Chondrocyte (in vitro differentiated cells): ENCODE data around the gene LAPTM5. TPM values are rescaled to one million over a fixed set of nuclear protein-coding genes. Genes with fewer than 3 reads are reported as not detected.

Source experiments
- DNase-seq: peaks from one replicate; pipeline ENCODE4 v3.0.0; 2021; ENCODE audit warnings: mixed read lengths, low spot score
- H3K27ac Mint-ChIP-seq: one replicate; pipeline ENCODE4 v1.8.0; 2021; ENCODE audit warnings: mild to moderate bottlenecking, moderate library complexity, mixed read lengths; ENCODE audit not compliant: unreplicated experiment
- H3K27me3 Mint-ChIP-seq: 2 replicates; pipeline ENCODE4 v1.8.0; 2021; ENCODE audit warnings: low read depth, mixed read lengths
- H3K36me3 Mint-ChIP-seq: 2 replicates; pipeline ENCODE4 v1.8.0; 2021; ENCODE audit warnings: low read depth, mixed read lengths
- H3K4me1 Mint-ChIP-seq: 2 replicates; pipeline ENCODE4 v1.8.0; 2021; ENCODE audit warnings: low read depth, mild to moderate bottlenecking, mixed read lengths
- H3K4me3 Mint-ChIP-seq: one replicate; pipeline ENCODE4 v1.8.0; 2021; ENCODE audit warnings: mild to moderate bottlenecking, moderate library complexity, mixed read lengths; ENCODE audit not compliant: unreplicated experiment
- H3K9me3 Mint-ChIP-seq: 2 replicates; pipeline ENCODE4 v1.8.0; 2021; ENCODE audit warnings: low read depth, mixed read lengths
- total RNA-seq: library from RNA; stranded (reverse); gene quantifications from 3 replicates; pipeline ENCODE4 v1.2.1, GENCODE V29; 2021
- TF ChIP-seq, protein P1 (sequence below): fragments of 200-600 bp; sonication (generic); IDR thresholded peaks from 2 replicates; pipeline ENCODE4 v1.5.0; 2021; ENCODE audit warnings: antibody characterized with exemption, mild to moderate bottlenecking, moderate library complexity

LAPTM5 gene
- total RNA-seq, 1 donor from 2014 or later = not detected

DNA sequence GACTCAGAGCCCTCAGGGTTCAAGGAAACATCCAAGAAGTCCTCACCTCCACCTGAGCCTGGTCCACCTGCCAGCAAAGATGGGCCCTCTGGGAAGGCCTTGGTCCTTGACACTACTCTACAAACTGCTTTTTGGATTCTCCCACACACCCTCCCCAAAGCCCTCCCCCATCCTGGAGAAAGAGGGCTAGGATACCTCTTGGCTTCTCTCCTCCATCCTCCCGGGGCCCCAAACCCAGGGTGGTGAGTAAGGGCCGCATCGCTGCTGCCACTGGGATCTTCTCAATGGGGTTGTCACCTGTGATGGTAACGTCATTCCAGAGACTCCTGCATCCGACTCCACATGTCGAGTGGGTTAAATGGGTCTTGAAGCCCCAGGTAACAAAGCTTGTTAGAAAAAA is 60.7 kb downstream of the LAPTM5 start:
- no peaks in the 10 kb centered on the region for H3K9me3 Mint-ChIP-seq
- no peaks in the 10 kb centered on the region for H3K36me3 Mint-ChIP-seq
- no peak overlapping the region for H3K27ac Mint-ChIP-seq
- H3K27me3 Mint-ChIP-seq = peaks cover 31% of the 10 kb centered on the region
- H3K4me3 Mint-ChIP-seq = no peak overlapping the region
- TF ChIP-seq, protein P1, sequence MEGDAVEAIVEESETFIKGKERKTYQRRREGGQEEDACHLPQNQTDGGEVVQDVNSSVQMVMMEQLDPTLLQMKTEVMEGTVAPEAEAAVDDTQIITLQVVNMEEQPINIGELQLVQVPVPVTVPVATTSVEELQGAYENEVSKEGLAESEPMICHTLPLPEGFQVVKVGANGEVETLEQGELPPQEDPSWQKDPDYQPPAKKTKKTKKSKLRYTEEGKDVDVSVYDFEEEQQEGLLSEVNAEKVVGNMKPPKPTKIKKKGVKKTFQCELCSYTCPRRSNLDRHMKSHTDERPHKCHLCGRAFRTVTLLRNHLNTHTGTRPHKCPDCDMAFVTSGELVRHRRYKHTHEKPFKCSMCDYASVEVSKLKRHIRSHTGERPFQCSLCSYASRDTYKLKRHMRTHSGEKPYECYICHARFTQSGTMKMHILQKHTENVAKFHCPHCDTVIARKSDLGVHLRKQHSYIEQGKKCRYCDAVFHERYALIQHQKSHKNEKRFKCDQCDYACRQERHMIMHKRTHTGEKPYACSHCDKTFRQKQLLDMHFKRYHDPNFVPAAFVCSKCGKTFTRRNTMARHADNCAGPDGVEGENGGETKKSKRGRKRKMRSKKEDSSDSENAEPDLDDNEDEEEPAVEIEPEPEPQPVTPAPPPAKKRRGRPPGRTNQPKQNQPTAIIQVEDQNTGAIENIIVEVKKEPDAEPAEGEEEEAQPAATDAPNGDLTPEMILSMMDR = no peak
- DNase-seq = no peak
- H3K4me1 Mint-ChIP-seq = no peaks in the 10 kb centered on the region

DNA sequence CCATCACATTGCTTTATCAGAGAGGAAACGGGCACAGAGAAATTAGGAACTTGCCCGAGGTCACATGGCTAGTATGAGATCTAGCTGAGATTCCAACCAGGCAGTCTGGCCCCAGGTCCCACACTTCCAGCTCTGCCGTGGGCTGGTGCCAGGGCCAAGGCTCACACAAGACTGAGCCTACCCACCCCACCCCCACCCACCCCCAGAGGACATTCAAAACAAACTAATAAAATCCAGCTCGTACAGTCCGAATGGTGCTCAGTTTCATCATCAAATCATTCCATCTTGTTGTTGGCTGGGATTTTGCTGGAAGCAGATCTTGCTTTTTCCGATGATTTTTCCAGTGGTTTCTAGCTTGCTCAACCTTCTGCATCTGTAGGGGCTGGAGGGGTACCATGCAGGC is 62.1 kb downstream of the LAPTM5 start:
- no peak overlapping the region for H3K4me3 Mint-ChIP-seq
- TF ChIP-seq, protein P1 = no peak
- no peak overlapping the region for H3K27ac Mint-ChIP-seq
- no peaks in the 10 kb centered on the region for H3K9me3 Mint-ChIP-seq
- H3K27me3 Mint-ChIP-seq = peaks cover 36% of the 10 kb centered on the region
- no peak for DNase-seq
- H3K4me1 Mint-ChIP-seq = no peaks in the 10 kb centered on the region
- H3K36me3 Mint-ChIP-seq = no peaks in the 10 kb centered on the region

GRCh38 chr1:30694280-30695175 is 63.0 kb downstream of the LAPTM5 start:
- Mint-ChIP-seq H3K36me3 (no peaks in the 10 kb centered on the region), H3K27ac (no peak overlapping the region), H3K9me3 (no peaks in the 10 kb centered on the region), H3K27me3 (peaks cover 43% of the 10 kb centered on the region), H3K4me1 (peaks cover 3% of the 10 kb centered on the region), H3K4me3 (no peak overlapping the region)
- TF ChIP-seq, protein P1 = no peak
- no peak for DNase-seq

GRCh38 chr1:30693822-30694221 is 63.8 kb downstream of the LAPTM5 start:
- no peak overlapping the region for H3K4me3 Mint-ChIP-seq

DNA sequence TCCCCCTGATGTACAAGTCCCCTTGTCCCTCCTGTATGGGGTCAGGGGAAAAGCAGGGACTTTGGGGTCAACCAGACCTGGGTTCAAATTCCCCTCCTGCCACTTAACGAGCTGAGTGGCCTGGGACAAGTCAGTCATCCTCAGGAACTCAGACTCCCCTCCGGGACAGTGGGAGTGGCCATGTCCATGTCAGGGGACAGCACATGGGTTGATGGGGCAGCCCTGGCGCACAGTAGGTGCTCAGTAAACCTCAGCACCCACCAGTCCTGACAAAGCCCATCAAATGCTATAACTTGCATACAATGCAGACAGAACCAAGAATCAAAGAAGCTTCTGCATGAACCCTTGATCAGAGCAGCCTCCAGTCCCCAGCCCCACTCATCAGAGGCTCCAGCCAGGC is 64.2 kb downstream of the LAPTM5 start:
- DNase-seq = no peak
- TF ChIP-seq, protein P1 = no peak
- Mint-ChIP-seq H3K27me3 (peaks cover 49% of the 10 kb centered on the region), H3K4me3 (no peak overlapping the region), H3K27ac (no peak overlapping the region), H3K36me3 (no peaks in the 10 kb centered on the region), H3K9me3 (no peaks in the 10 kb centered on the region), H3K4me1 (peaks cover 3% of the 10 kb centered on the region)

More at GRCh38 chr1:30693822-30694221, 63.8 kb downstream of the LAPTM5 start:
- TF ChIP-seq, protein P1 = no peak
- DNase-seq = no peak
- no peaks in the 10 kb centered on the region for H3K36me3 Mint-ChIP-seq
- peaks cover 3% of the 10 kb centered on the region for H3K4me1 Mint-ChIP-seq
- H3K9me3 Mint-ChIP-seq = no peaks in the 10 kb centered on the region
- no peak overlapping the region for H3K27ac Mint-ChIP-seq
- peaks cover 46% of the 10 kb centered on the region for H3K27me3 Mint-ChIP-seq
